Inferior parietal cortex (tissue), 1 donor: Measurements from ENCODE around the gene MTAP.
"Not testable (repeated sequence)": the region's sequence is repeated elsewhere in the genome, so short reads cannot be mapped to it uniquely, and the experiment has no call there.

Experiments
- DNase-seq: peaks from one replicate; pipeline ENCODE4 v3.0.0-alpha.2; 2016; ENCODE audit errors: extremely low spot score

Gene MTAP

GRCh38 chr9:21919377-21920362 lies 117.2 kb downstream of the MTAP start:
- DNase-seq = no peak

DNA sequence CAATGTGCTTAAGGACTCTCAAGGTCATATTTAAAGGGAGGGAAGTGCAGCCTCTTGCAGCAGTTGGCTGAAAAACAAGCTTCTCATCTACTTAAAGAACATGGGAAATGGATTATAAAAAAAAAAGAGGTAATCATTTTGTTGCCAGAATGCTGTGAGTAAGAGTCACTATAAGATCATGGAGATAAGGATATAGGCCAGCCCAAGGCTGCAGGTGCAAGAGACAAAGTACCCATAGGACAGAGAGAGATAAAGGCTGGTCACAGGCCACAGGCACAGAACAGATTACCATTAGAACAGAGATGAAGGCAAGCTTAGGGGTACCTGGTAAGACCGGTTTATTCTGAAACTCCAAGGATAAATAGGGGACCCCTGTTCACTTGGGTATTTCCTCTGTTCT lies 121.3 kb downstream of the MTAP start:
- DNase-seq = no peak

DNA sequence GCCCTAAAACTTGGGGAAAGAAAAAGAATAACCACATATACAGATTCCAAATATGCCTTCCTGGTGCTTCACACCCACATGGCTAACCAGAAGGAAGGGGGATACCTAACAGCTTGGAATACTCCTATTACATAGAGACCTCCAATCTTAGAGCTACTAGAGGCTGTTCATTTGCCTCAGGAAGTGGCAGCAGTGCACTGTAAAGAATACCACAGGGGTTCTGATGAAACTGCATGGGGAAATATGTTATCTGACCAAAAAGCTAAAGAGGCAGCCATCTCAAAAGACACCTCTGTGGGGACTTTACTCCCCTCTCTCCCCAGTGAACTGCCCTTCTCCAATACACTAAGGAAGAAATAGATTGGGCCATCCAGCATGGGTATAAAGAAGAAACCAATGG lies 125.3 kb downstream of the MTAP start:
- no peak for DNase-seq

DNA sequence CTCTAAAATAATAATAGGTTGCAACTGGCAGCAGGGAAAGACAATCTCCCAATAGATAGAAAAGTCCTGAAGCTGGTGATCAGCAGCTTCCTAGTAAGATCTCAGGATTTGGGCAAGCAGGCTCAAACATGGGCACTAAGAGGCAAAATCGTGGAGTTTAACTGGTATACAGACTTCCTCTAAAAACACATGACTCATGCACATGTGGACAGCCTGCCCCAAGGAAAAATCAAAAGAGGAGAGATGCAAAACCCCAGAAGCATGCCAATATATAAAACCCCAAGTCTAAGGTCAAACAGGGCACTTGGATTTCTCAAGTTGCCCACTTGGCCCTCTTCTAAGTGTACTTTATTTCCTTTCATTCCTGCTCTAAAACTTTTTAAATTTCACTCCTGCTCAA lies 129.0 kb downstream of the MTAP start:
- DNase-seq = no peak

DNA sequence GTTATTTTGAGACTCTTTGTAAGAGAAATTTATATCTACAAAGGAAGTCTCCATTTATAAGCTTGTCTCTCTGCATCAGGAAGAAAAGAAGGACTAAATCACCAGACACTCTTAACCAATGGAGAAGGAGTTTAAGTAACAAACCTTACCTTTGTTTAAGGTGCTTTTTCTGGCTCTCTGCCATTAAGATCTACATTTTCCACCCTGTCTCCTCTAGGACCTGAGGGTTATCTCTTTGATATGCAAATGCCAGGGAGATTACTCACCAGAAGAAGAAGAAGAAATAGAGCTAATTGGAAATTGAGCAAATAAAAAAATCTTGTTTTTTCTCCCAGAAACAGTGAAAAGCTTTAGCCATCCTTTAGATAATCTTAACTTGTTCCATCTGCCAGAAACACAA lies 130.8 kb downstream of the MTAP start:
- DNase-seq = no peak

DNA sequence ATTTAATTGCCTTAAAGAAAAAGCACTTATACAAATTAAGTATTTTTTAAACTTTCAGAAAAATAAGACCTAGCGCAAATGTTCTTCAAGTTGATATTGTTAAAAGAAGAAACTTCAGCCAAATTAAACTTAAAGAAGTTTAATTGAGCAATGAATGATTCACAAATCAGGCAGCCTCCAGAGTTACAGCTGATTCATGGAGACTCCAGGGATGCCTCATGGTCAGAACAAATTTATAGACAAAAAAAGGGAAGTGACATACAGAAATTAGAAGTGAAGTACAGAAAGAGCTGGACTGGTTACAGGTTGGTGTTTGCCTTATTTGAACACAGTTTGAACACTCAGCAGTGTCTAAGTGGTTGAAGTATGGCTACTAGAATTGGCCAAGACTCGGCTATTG lies 131.4 kb downstream of the MTAP start:
- DNase-seq = no peak

DNA sequence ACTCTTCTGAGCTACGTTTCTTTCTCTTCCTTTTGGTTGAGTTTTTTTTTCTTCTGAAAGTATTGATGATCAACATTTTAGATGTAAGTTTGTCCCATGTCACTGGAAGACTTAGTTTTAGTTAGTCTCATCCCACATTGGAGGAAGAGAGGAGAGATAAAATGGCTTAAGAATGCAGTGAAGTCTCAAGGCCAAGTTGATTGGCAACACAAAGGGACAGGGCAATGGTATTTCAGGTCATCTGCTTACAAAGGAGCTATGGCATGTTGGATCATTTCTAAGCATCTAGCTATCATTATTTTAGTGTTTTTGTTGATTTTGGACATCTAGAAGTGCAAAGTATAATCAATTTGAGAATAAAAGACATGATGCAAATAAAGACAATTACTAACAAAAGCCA lies 133.2 kb downstream of the MTAP start:
- no peak for DNase-seq

DNA sequence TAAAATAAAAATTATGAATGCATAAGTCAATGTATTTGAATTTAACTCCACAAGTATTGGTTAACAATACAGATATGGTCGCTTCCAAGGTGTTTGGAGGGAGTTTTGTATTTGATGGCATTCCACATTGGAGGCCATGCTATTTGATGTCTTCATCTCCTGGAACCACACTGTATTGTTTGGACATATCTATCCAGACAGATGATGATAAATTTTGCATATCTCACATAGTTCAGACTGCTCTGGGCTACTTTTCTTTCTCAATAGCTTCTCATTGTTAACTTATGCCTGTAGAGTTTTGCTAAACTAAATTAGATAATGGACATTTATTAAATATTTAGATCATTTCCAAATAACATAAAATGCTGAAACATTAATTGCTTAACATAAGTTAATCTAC lies 133.7 kb downstream of the MTAP start:
- no peak for DNase-seq

GRCh38 chr9:21941337-21941995 lies 139.0 kb downstream of the MTAP start:
- no peak for DNase-seq

DNA sequence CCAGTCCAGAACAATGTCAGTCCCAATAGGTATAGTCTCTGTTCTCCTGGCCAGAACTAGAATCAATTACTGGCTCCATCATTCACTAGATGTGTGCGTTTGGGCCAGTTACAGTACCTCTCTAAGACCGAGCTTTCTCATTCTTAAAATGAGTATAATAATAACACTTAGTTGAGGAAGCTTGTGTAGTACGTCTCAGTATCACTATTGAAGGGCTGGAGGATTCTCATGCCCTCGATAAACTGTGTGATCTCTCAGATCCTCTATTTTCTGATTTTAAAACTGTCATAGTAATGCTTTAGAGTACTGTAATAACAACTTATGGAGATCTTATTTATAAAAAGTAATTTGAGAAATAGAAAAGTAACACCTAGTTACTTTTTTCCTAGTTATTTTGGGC lies 141.0 kb downstream of the MTAP start:
- no peak for DNase-seq

- DNase-seq = no peak
Measured at GRCh38 chr9:21945606-21946005, 143.2 kb downstream of the MTAP start.

- DNase-seq = no peak
Measured at GRCh38 chr9:21958833-21959232, 156.4 kb downstream of the MTAP start.

DNA sequence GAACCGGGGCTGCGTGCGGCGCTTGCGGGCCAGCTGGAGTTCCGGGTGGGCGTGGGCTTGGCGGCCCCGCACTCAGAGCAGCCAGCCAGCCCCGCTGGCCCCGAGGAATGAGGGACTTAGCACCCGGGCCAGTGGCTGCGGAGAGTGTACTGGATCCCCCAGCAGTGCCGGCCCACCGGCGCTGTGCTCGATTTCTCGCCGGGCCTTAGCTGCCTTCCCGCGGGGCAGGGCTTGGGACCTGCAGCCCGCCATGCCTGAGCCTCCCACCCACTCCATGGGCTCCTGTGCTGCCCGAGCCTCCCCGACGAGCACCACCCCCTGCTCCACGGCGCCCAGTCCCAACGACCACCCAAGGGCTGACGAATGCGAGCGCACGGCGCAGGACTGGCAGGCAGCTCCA lies 156.8 kb downstream of the MTAP start:
- DNase-seq = not testable (repeated sequence)

DNA sequence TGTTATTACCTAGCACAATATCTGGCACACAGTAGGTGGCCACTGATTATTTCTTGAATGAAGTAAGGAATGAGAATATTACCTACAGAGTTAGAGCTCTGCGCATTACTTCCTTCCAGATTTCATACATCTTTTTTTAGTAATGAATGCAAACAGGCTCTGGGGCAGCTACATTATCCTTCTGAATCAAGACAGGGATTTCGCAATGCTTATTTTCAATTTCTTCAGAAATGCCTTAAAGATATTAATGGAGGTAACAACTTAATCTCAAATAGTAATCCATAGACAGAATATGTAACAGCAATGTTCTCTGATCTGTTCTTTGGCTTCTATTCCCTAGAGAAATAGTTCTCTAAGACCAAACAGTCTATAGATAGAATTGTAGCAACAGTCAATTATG lies 159.1 kb downstream of the MTAP start:
- no peak for DNase-seq

DNA sequence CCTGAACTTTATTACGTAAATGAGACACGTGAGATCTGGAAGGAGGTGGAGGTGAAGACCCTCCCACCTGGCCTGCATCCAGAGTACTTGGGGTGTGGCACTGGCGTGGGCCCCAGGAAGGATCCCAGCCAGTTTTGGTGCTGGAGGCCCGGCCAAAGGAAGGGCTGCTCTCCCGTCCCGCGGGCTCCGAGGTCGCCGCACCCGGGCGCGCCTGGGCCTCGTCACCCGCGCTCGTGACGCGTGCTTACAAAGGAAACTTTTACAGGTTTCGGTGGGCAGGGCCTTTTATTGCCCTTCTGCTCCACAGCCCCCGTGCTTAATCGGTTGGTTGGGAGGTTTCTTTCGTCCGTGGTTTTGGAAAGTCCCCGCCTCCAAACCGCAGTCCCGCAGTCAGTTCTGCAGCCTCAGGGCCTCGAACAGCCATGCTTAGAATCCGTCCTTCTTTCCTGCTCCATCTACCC lies 162.5 kb downstream of the MTAP start:
- no peak for DNase-seq

DNA sequence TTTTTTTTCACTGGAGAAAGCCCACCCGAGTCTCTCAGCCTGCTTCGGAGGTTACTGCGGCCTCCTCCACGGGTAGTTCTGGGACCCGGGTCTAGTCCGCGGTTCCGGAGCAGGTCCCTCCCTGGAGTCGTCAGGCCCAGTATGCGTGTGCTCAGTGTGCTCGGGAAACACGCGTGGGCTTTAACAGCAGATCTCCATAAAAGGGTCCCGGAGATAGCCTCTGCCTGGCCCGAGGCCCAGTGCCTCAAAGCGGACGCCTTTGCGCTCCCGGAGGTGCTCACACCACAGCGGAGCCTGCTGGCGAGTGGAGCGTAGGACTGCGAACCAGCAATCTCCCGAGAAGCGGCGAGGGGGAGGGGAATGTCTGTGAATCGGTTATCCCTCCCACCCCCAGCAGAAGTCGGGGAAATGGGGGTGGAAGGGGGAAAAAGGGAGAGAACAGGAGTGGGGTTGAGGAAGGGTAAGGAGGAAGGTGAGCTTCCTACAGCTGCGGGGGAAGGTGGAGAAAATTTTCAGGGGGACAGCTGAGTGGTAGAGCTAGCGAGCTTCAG lies 163.0 kb downstream of the MTAP start:
- no peak for DNase-seq

DNA sequence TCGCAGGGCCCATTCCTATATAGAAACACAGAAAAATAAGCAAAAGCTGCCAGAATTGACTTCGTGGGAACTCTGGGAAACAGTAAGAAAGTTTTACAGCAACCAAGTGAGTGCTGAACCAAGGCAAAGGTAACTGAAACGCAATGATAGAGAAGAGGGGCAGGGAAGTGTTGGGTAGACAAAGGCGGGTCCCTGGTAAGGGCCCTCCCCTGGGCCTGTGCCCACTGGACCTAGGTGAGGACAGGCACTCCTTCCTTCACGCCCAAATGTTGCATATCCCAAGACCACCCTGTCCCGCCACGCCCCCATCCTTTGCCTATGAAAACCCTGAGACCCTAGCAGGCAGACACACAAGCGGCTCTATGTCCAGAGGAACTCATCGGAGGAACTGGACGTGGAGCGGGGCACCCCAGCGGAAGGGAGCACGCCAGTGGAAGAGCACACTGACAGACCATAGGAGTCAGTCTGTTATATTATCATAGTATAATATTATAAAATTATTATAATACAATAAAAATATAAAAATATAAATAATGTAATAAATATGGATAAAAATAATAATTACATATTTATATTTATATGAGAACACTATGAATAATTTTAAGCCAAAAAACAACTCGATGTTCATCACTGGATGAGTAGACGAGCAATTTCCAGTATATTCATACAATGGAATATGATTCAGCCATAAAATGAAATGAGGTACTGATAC lies 163.9 kb downstream of the MTAP start:
- DNase-seq = no peak

- no peak for DNase-seq
Measured at GRCh38 chr9:21967169-21967568, 164.7 kb downstream of the MTAP start.

GRCh38 chr9:21967702-21968101 lies 165.3 kb downstream of the MTAP start:
- DNase-seq = no peak

- no peak for DNase-seq
Measured at GRCh38 chr9:21968331-21969010, 166.0 kb downstream of the MTAP start.
